K562 (cell line): ENCODE results near the gene BTG2. TPM values are rescaled to one million over a fixed set of nuclear protein-coding genes. Genes with fewer than 3 reads are reported as not detected.

Source experiments
- HDAC8 ChIP-seq: fragments of 450-650 bp; IDR thresholded peaks from 2 replicates; pipeline ENCODE4 v1.6.1; 2016; ENCODE audit warnings: mild to moderate bottlenecking, missing genetic modification characterization, moderate library complexity, missing compliant biosample characterization
- MGA ChIP-seq: fragments of 450-650 bp; IDR thresholded peaks from 2 replicates; pipeline ENCODE4 v1.6.1; 2016; ENCODE audit warnings: mild to moderate bottlenecking, moderate library complexity
- MIER1 ChIP-seq: fragments of 450-650 bp; IDR thresholded peaks from 2 replicates; pipeline ENCODE4 v1.6.1; 2016; ENCODE audit warnings: antibody characterized with exemption, mild to moderate bottlenecking, low read depth
- MTA3 ChIP-seq: fragments of 450-650 bp; formaldehyde crosslinking; IDR thresholded peaks from 2 replicates; pipeline ENCODE4 v1.6.1; 2017; ENCODE audit warnings: mild to moderate bottlenecking, borderline replicate concordance
- NFIC ChIP-seq: fragments of 450-650 bp; IDR thresholded peaks from 2 replicates; pipeline ENCODE4 v1.6.1; 2017; ENCODE audit warnings: mild to moderate bottlenecking, inconsistent platforms
- NKRF ChIP-seq: fragments of 450-650 bp; IDR thresholded peaks from 2 replicates; pipeline ENCODE4 v1.6.1; 2016; ENCODE audit warnings: borderline replicate concordance
- OTX1 ChIP-seq: fragments of 450-650 bp; formaldehyde crosslinking; IDR thresholded peaks from 2 replicates; pipeline ENCODE4 v1.4.0; 2022; ENCODE audit warnings: mild to moderate bottlenecking
- POLR2A ChIP-seq: fragments of 450-650 bp; conservative IDR thresholded peaks from 2 replicates; pipeline ENCODE4 v1.6.1; 2016
- SMAD4 ChIP-seq: fragments of 250-450 bp; sonication (Bioruptor Pico); conservative IDR thresholded peaks from 2 replicates; pipeline ENCODE4 v1.8.0; 2021; ENCODE audit warnings: inconsistent platforms, mild to moderate bottlenecking, moderate library complexity
- THRB ChIP-seq: fragments of 450-650 bp; formaldehyde crosslinking; conservative IDR thresholded peaks from 2 replicates; pipeline ENCODE4 v1.4.0; 2022; ENCODE audit warnings: mild to moderate bottlenecking, missing genetic modification characterization
- TRIM28 ChIP-seq: fragments of 450-650 bp; IDR thresholded peaks from 2 replicates; pipeline ENCODE4 v1.6.1; 2017
- polyA plus RNA-seq, 8 experiments: library from polyadenylated mRNA; depleted of rRNA in 4 of 8; stranded (reverse) in 5 of 8; unstranded in 3 of 8; fragments of >200 nt; fragmentation: Nextera tagmentation in 2 of 8; fragmentation: Illumina TruSeq in 1 of 8; extraction: Ambion mirVana in 2 of 8; extraction: Trizol in 1 of 8; gene quantifications; 2 replicates each; pipeline versions ENCODE4 v1.2.1 to v1.2.3, GENCODE V29; 2011 to 2014; ENCODE audit warnings: inconsistent platforms in 1 of 8, missing spikeins in 1 of 8
- total RNA-seq, 7 experiments: library from RNA; depleted of rRNA in 6 of 7; stranded (reverse); fragments of >200 nt in 6 of 7; fragmentation: Illumina TruSeq in 2 of 7; extraction: Trizol in 2 of 7; gene quantifications; 2 replicates each; pipeline versions ENCODE4 v1.2.1 to v1.2.3, GENCODE V29; 2011 to 2021; ENCODE audit warnings: low replicate concordance in 1 of 7

The BTG2 gene
- total and polyA plus RNA-seq, 9 of the 15 experiments (the other 6 are each of a cell fraction or from before 2014, with no cell fraction given) = 2.3 to 41.9 (median 8.7) TPM

DNA sequence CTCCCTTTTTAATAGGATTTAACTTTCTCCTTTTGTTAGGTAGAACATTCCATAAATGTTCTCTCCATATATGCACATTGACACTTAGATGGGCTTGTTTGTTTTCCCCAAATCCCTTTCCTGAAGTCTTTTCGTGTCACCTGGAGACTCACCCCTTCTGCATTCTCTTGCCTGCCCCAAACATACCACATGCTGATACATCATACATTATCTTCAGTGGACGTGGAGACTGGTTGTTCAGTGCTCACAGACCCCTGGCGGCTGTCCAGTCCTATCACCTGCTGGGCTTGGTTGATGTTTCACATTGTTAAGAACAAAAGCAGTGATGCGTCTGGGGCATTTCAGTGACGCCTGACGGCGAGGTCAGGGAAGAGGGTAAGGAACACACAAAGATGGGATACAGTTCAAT lies 23.4 kb downstream of the BTG2 start (continued):
- 0 out of 2 replicates have a peak, but pooled peaks have one; percentile 24 for TF ChIP-seq MGA
- TF ChIP-seq MTA3 = no peak; the same call in 1 of the 2 replicates
- TF ChIP-seq MIER1 = no peak
- TF ChIP-seq HDAC8 = no peak
- no peak for TF ChIP-seq NKRF
- no peak for TF ChIP-seq OTX1 (CRISPR knock-in tag)
- TF ChIP-seq TRIM28 = no peak
- no peak for TF ChIP-seq SMAD4 (CRISPR knock-in tag)
- TF ChIP-seq THRB (CRISPR knock-in tag) = no peak
- no peak for TF ChIP-seq POLR2A
- peak; percentile 66 for TF ChIP-seq NFIC
